Measurements from ENCODE around the gene HIPK2.

Gene HIPK2

DNA sequence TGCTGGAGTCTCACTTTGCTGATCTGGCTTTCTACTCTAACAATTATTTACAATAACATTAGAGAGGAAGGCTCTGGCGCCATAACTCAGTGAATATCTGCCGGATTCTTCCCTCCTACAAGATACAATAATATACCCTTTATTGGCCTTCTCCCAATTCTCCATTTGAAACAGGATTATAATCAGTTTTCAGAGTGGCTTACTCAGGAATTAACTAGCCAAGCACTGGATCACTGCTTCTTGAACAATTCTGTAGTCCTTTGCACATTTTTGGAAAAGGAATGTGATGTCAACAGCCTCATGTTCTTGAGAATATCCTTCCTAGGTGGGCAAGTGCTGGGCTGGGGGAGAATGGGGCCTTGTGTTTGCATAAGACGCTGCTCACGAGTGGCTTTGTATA lies 125.9 kb downstream of the HIPK2 start:
- H3K4me3 ChIP-seq (ENCODE audit: low read length, poor library complexity, severe bottlenecking): no peak overlapping the region
- no peak overlapping the region for H3K4me2 ChIP-seq (ENCODE audit: low read depth, low read length, poor library complexity, severe bottlenecking)
- TF ChIP-seq CTCF (conservative IDR thresholded peaks at IDR 0.05; ENCODE audit: low read length) (no peak), EZH2phosphoT487 (IDR thresholded peaks at IDR 0.05; ENCODE audit: borderline replicate concordance) (no peak)
- no peaks in the 10 kb centered on the region for H3F3A ChIP-seq (ENCODE audit: low read depth)
- no peak overlapping the region for H3K9ac ChIP-seq (ENCODE audit: low read depth, low read length, poor library complexity, severe bottlenecking)
- H2AFZ ChIP-seq (ENCODE audit: low read length): no peak overlapping the region
- no peaks in the 10 kb centered on the region for H3K79me2 ChIP-seq (ENCODE audit: insufficient read depth, low read length)
- H3K27me3 ChIP-seq (ENCODE audit: insufficient read depth, low read length, poor library complexity, severe bottlenecking): no peaks in the 10 kb centered on the region
- no peaks in the 10 kb centered on the region for H3K9me2 ChIP-seq (replicated peaks; ENCODE audit: low read depth, low read length)
- no peaks in the 10 kb centered on the region for H4K20me1 ChIP-seq (ENCODE audit: insufficient read depth, low read length, poor library complexity, severe bottlenecking)
- H3K36me3 ChIP-seq (ENCODE audit: insufficient read depth, low read length): peaks cover 4% of the 10 kb centered on the region; the same call in 1 of the 2 replicates
- no peaks in the 10 kb centered on the region for H3K4me1 ChIP-seq (ENCODE audit: insufficient read depth, low read length, poor library complexity, severe bottlenecking)
- no peaks in the 10 kb centered on the region for H3K9me3 ChIP-seq (ENCODE audit: insufficient read depth, low read depth, low read length)

- no peak overlapping the region for H3K4me2 ChIP-seq (ENCODE audit: low read depth, low read length, poor library complexity, severe bottlenecking)
- no peaks in the 10 kb centered on the region for H3K27me3 ChIP-seq (ENCODE audit: insufficient read depth, low read length, poor library complexity, severe bottlenecking)
- H3K79me2 ChIP-seq (ENCODE audit: insufficient read depth, low read length): no peaks in the 10 kb centered on the region
- H3K36me3 ChIP-seq (ENCODE audit: insufficient read depth, low read length): peaks cover 4% of the 10 kb centered on the region; the same call in 1 of the 2 replicates
- H3K9me2 ChIP-seq (replicated peaks; ENCODE audit: low read depth, low read length): no peaks in the 10 kb centered on the region
- H3K9me3 ChIP-seq (ENCODE audit: insufficient read depth, low read depth, low read length): no peaks in the 10 kb centered on the region
- no peak overlapping the region for H3K4me3 ChIP-seq (ENCODE audit: low read length, poor library complexity, severe bottlenecking)
- H3K4me1 ChIP-seq (ENCODE audit: insufficient read depth, low read length, poor library complexity, severe bottlenecking): no peaks in the 10 kb centered on the region
- TF ChIP-seq CTCF (conservative IDR thresholded peaks at IDR 0.05; ENCODE audit: low read length) (no peak), EZH2phosphoT487 (IDR thresholded peaks at IDR 0.05; ENCODE audit: borderline replicate concordance) (no peak)
- no peaks in the 10 kb centered on the region for H4K20me1 ChIP-seq (ENCODE audit: insufficient read depth, low read length, poor library complexity, severe bottlenecking)
- no peak overlapping the region for H2AFZ ChIP-seq (ENCODE audit: low read length)
- H3K9ac ChIP-seq (ENCODE audit: low read depth, low read length, poor library complexity, severe bottlenecking): no peak overlapping the region
- no peaks in the 10 kb centered on the region for H3F3A ChIP-seq (ENCODE audit: low read depth)
Measured at GRCh38 chr7:139651308-139651707, 126.5 kb downstream of the HIPK2 start.

GRCh38 chr7:139650429-139651100 lies 127.2 kb downstream of the HIPK2 start:
- H3K9me3 ChIP-seq (ENCODE audit: insufficient read depth, low read depth, low read length): no peaks in the 10 kb centered on the region
- no peaks in the 10 kb centered on the region for H3K9me2 ChIP-seq (replicated peaks; ENCODE audit: low read depth, low read length)
- no peak overlapping the region for H3K4me3 ChIP-seq (ENCODE audit: low read length, poor library complexity, severe bottlenecking)
- H3K4me1 ChIP-seq (ENCODE audit: insufficient read depth, low read length, poor library complexity, severe bottlenecking): no peaks in the 10 kb centered on the region
- TF ChIP-seq EZH2phosphoT487 (IDR thresholded peaks at IDR 0.05; ENCODE audit: borderline replicate concordance) (no peak), CTCF (conservative IDR thresholded peaks at IDR 0.05; ENCODE audit: low read length) (no peak)
- no peaks in the 10 kb centered on the region for H3K79me2 ChIP-seq (ENCODE audit: insufficient read depth, low read length)
- H3F3A ChIP-seq (ENCODE audit: low read depth): no peaks in the 10 kb centered on the region
- H2AFZ ChIP-seq (ENCODE audit: low read length): no peak overlapping the region
- no peak overlapping the region for H3K9ac ChIP-seq (ENCODE audit: low read depth, low read length, poor library complexity, severe bottlenecking)
- H3K27me3 ChIP-seq (ENCODE audit: insufficient read depth, low read length, poor library complexity, severe bottlenecking): no peaks in the 10 kb centered on the region
- no peaks in the 10 kb centered on the region for H4K20me1 ChIP-seq (ENCODE audit: insufficient read depth, low read length, poor library complexity, severe bottlenecking)
- no peak overlapping the region for H3K4me2 ChIP-seq (ENCODE audit: low read depth, low read length, poor library complexity, severe bottlenecking)
- peaks cover 4% of the 10 kb centered on the region; the same call in 1 of the 2 replicates for H3K36me3 ChIP-seq (ENCODE audit: insufficient read depth, low read length)
